LNCAP (cell line): ENCODE measurements around the gene ARID3B.

ENCODE experiments used
- TF ChIP-seq, protein P1 (sequence below): fragments of 450-650 bp; IDR thresholded peaks from 2 replicates; pipeline ENCODE4 v1.5.1; 2017; ENCODE audit warnings: mild to moderate bottlenecking

Gene ARID3B

DNA sequence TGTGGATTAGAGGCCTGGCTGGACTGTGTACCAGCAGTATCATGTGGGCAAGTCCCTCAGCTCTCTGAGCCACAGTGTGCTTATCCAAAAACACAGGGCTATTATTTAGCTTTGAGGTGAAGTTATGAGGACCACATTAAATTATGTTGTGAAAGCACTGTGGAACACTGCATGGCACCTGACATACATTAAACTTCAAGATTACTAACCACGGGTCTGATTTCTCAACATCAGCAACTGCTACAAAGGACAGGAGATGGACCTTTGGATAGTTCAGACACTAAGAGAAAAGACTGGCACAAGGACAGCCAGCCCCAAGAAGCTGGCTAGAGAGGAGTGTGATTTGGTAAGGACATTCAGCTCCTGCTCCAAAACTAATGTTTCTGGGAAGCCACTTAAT lies 96.0 kb downstream of the ARID3B start:
- TF ChIP-seq, protein P1, sequence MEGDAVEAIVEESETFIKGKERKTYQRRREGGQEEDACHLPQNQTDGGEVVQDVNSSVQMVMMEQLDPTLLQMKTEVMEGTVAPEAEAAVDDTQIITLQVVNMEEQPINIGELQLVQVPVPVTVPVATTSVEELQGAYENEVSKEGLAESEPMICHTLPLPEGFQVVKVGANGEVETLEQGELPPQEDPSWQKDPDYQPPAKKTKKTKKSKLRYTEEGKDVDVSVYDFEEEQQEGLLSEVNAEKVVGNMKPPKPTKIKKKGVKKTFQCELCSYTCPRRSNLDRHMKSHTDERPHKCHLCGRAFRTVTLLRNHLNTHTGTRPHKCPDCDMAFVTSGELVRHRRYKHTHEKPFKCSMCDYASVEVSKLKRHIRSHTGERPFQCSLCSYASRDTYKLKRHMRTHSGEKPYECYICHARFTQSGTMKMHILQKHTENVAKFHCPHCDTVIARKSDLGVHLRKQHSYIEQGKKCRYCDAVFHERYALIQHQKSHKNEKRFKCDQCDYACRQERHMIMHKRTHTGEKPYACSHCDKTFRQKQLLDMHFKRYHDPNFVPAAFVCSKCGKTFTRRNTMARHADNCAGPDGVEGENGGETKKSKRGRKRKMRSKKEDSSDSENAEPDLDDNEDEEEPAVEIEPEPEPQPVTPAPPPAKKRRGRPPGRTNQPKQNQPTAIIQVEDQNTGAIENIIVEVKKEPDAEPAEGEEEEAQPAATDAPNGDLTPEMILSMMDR: no peak

DNA sequence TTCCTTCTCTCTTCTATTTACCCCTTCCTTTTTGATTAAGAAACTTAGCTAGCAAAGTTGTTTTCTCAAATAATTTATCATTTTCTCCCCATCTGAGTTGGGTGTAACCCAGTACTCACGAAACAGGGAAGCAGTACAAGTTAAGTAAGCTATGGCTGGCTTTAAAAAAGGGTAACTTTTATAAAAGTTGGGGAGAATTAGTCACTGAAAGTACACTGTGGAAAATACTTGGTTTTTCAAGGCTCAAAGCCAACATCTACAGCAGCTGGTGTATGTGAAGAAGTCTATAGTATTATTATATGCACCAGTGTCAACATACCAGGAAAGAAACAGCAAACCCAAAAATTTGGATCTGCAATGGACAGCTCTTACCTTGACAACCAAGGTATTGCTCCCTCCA lies 100.1 kb downstream of the ARID3B start:
- TF ChIP-seq, protein P1: no peak

DNA sequence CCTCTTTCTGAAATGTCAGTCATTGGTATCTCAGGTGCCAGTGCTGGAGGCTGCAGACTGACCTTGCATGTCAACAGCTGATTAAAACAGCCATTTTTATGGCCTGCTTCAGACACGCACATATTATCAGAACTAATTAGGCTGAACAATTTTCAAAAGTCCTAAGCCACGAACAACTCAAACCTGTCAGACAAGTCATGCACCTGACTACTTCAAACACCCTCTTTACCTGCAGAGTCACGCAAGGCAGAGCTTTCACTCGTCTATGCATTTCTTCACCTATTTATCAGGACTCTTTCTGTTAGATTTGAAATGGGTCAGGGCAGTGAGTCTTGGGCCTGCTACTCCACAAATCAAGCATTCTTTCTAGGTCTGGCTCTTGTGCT lies 101.3 kb downstream of the ARID3B start:
- TF ChIP-seq, protein P1: no peak

DNA sequence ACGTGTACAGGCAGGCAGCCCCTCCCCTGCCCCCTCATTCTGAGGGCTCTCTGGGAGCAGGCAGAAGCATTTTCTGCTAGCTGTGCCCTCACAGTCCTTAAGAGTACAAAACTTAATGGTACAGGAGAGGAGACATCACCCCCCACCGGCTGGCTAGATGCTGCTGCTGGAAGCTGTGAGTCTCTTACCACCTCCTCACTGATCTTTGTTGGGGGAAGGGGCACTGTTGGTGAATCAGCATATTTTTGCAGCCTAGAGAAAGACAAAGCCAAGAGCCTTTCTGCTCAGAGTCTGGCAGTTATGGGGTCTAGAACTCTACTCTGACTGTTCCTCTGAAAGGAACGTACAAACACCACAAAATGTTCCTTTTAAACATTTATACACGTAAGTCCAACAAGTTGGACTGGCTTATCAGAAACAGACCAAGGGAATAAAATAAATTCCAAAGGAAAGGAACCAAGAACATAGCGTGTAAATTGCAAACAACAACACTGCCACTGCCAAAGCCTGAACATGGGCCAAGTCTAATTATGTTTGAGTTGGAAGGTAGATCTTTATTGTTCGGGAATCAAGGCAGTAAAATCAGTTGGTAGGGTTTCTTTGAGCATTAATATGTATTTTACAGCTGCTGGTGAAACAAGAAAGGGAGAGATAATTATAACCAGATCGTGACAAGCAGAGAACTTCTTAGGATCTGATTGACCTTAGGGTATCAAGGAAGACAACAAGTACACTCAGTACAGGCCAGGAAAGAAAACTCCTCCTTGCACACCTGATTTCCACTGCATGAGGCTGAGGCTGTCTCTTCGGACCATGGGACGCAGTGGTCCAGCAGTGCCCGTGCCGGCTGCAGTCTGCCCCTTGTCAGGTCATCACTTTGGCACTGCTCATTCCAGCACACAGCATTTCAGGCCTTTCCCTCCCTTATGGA lies 102.0 kb downstream of the ARID3B start:
- TF ChIP-seq, protein P1: no peak

DNA sequence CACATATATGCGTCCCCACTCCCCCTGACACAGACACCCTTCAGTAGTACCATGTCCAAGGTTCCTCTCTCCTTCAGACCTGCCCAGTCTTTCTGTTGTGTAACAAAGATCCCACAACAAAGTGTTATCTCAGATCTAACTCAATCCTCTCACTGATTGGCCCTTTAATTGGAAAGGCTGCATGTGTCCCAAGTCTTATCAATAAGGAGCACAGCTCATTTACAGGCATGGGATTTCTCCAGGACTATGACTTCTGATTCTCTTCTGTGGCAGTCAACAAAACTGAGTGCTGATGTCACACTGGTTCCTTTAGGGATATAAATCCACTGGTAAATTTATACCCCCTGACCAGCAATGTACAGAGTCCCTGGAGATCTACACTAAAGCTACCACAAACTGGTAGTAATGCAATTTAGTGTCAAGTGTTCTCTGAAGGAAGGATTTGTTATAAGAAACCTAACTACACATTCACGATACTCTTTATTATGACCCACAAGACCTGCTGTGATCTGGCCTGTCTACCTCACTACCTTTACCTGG lies 102.7 kb downstream of the ARID3B start:
- TF ChIP-seq, protein P1: no peak

DNA sequence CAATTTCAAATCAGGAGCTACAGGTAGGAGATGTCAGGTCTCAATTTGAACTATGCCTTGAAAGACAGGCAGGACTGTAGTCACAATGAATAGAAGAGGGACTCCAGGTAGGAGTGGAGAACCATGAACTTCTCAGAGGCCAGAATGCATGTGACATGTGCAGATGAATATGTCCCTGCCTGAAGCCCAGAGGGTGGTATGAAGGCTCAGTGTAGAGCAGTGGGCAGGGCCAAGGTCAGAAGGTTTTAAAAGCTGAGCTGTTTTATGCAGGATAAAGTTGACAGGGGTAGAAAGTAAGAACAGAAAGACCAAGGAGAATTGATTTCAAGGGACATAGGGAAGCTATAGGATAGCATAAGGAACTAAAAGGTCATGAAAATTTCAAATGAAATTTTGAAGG lies 105.5 kb downstream of the ARID3B start:
- TF ChIP-seq, protein P1: no peak
